Endodermal cell (in vitro differentiated cells): ENCODE results near the gene CCDC92. TPM values are rescaled to one million over a fixed set of nuclear protein-coding genes. Genes with fewer than 3 reads are reported as not detected.

Source experiments
- DNase-seq: peaks from one replicate; pipeline ENCODE4 v3.0.0-alpha.2; 2017
- H3K27ac ChIP-seq: 2 replicates; pipeline ENCODE4 v1.5.1; 2013; ENCODE audit warnings: mild to moderate bottlenecking, low read depth, low read length, moderate library complexity
- H3K27me3 ChIP-seq: 2 replicates; pipeline ENCODE4 v1.6.1; 2013; ENCODE audit warnings: mild to moderate bottlenecking, low read length, moderate library complexity; ENCODE audit not compliant: insufficient read depth, control insufficient read depth, poor library complexity, severe bottlenecking
- H3K36me3 ChIP-seq: 2 replicates; pipeline ENCODE4 v1.7.0; 2013; ENCODE audit warnings: mild to moderate bottlenecking, low read length, moderate library complexity; ENCODE audit not compliant: control insufficient read depth, insufficient read depth
- H3K4me1 ChIP-seq: one replicate; pipeline ENCODE4 v1.7.0; 2013; ENCODE audit warnings: low read length; ENCODE audit not compliant: control insufficient read depth, insufficient read depth
- H3K4me3 ChIP-seq: 2 replicates; pipeline ENCODE4 v1.5.1; 2013; ENCODE audit warnings: mild to moderate bottlenecking, low read length, moderate library complexity
- H3K9ac ChIP-seq: 2 replicates; pipeline ENCODE4 v1.6.1; 2013; ENCODE audit warnings: mild to moderate bottlenecking, low read length, moderate library complexity; ENCODE audit not compliant: poor library complexity, severe bottlenecking; ENCODE audit errors: extremely low read depth
- H3K9me3 ChIP-seq: 2 replicates; pipeline ENCODE4 v1.6.1; 2013; ENCODE audit warnings: mild to moderate bottlenecking, low read length, moderate library complexity; ENCODE audit not compliant: control insufficient read depth
- H3K27ac Mint-ChIP-seq: 2 replicates; pipeline ENCODE4 v1.8.0; 2020; ENCODE audit warnings: mixed read lengths
- H3K27me3 Mint-ChIP-seq: 2 replicates; pipeline ENCODE4 v1.8.0; 2021; ENCODE audit warnings: mild to moderate bottlenecking, mixed read lengths; ENCODE audit not compliant: insufficient read depth
- H3K36me3 Mint-ChIP-seq: 2 replicates; pipeline ENCODE4 v1.8.0; 2020; ENCODE audit warnings: low read depth, mixed read lengths
- H3K4me1 Mint-ChIP-seq: 2 replicates; pipeline ENCODE4 v1.8.0; 2020; ENCODE audit warnings: mixed read lengths
- H3K4me3 Mint-ChIP-seq: 2 replicates; pipeline ENCODE4 v1.8.0; 2020; ENCODE audit warnings: mild to moderate bottlenecking, moderate library complexity, mixed read lengths
- H3K9me3 Mint-ChIP-seq: 2 replicates; pipeline ENCODE4 v1.8.0; 2020; ENCODE audit warnings: mild to moderate bottlenecking, mixed read lengths
- CTCF ChIP-seq: fragments of 200-600 bp; sonication (generic); conservative IDR thresholded peaks from 2 replicates; pipeline ENCODE4 v1.5.0; 2021; ENCODE audit warnings: antibody characterized with exemption, mild to moderate bottlenecking
- WGBS, 2 experiments: methylation state at CpG; one replicate each; pipeline versions ENCODE4 v1.1.5 to v1.1.7; 2013; ENCODE audit warnings: missing lambda C conversion rate in 2 of 2, mixed read lengths in 1 of 2; ENCODE audit not compliant: insufficient coverage in 1 of 2, insufficient read length in 1 of 2; 5-methylcytosine and 5-hydroxymethylcytosine counted together
- total RNA-seq, 2 donors: library from RNA; stranded (reverse); fragmentation: NEBNext Ultra II Directional in 1 of 2; extraction: Animal tissue kit (Norgen Biotek cat#: 25700) in 1 of 2; gene quantifications; 2 replicates in 1 of 2; 3 replicates in 1 of 2; pipeline ENCODE4 v1.2.1, GENCODE V29; 2021

The CCDC92 gene
- total RNA-seq, 2 donors from 2014 or later, result 37.9 to 45.1 TPM

GRCh38 chr12:123889848-123890535 lies 82.6 kb downstream of the CCDC92 start:
- Histone ChIP-seq H3K27ac (no peak overlapping the region), H3K9ac (no peak overlapping the region), H3K4me3 (no peak overlapping the region), H3K36me3 (no peaks in the 10 kb centered on the region), H3K9me3 (no peaks in the 10 kb centered on the region), H3K4me1 (no peaks in the 10 kb centered on the region), H3K27me3 (no peaks in the 10 kb centered on the region)
- Mint-ChIP-seq H3K9me3 (no peaks in the 10 kb centered on the region), H3K4me3 (no peak overlapping the region), H3K27me3 (peaks cover 12% of the 10 kb centered on the region), H3K36me3 (no peaks in the 10 kb centered on the region), H3K27ac (no peak overlapping the region), H3K4me1 (peaks cover 14% of the 10 kb centered on the region)
- WGBS, 2 experiments, result 93 to 95% methylated on average over 7 to 12 of the region's 12 CpGs
- DNase-seq, result no peak
- TF ChIP-seq CTCF, result no peak

GRCh38 chr12:123888989-123889388 lies 83.6 kb downstream of the CCDC92 start:
- Histone ChIP-seq H3K9me3 (no peaks in the 10 kb centered on the region), H3K4me1 (no peaks in the 10 kb centered on the region), H3K27ac (no peak overlapping the region), H3K9ac (no peak overlapping the region), H3K4me3 (no peak overlapping the region), H3K27me3 (no peaks in the 10 kb centered on the region), H3K36me3 (no peaks in the 10 kb centered on the region)
- Mint-ChIP-seq H3K9me3 (no peaks in the 10 kb centered on the region), H3K27me3 (peaks cover 18% of the 10 kb centered on the region), H3K27ac (no peak overlapping the region), H3K4me1 (peaks cover 14% of the 10 kb centered on the region), H3K36me3 (no peaks in the 10 kb centered on the region), H3K4me3 (no peak overlapping the region)
- WGBS, 2 experiments, result 88 to 89% methylated on average over 5 to 12 of the region's 12 CpGs
- TF ChIP-seq CTCF, result no peak
- no peak for DNase-seq

GRCh38 chr12:123886931-123887582 lies 85.6 kb downstream of the CCDC92 start:
- no peak overlapping the region for H3K9ac ChIP-seq
- Mint-ChIP-seq H3K4me1 (peaks cover 14% of the 10 kb centered on the region), H3K27me3 (peaks cover 29% of the 10 kb centered on the region), H3K36me3 (no peaks in the 10 kb centered on the region), H3K27ac (no peak overlapping the region), H3K4me3 (no peak overlapping the region), H3K9me3 (no peaks in the 10 kb centered on the region)
- H3K36me3 ChIP-seq, result no peaks in the 10 kb centered on the region
- no peak for TF ChIP-seq CTCF
- no peaks in the 10 kb centered on the region for H3K9me3 ChIP-seq
- no peak for DNase-seq
- WGBS, 2 experiments, result 87 to 93% methylated on average over 15 to 22 of the region's 22 CpGs
- H3K4me1 ChIP-seq, result no peaks in the 10 kb centered on the region
- no peak overlapping the region for H3K27ac ChIP-seq
- H3K27me3 ChIP-seq, result peaks cover 10% of the 10 kb centered on the region
- no peak overlapping the region for H3K4me3 ChIP-seq
